GM23338 (cell line): ENCODE data around the gene PRKACA. TPM values are rescaled to one million over a fixed set of nuclear protein-coding genes. Genes with fewer than 3 reads are reported as not detected.

Source experiments
- ATAC-seq: fragments of 200-7000 bp; cut with Tn5 transposase; 3 replicates; pipeline ENCODE4 v1.9.1; 2020
- DNase-seq: peaks from one replicate; pipeline ENCODE4 v3.0.0-alpha.2; 2015; ENCODE audit warnings: low spot score
- H2AFZ ChIP-seq: fragments of 200-600 bp; sonication (generic); 2 replicates; pipeline ENCODE4 v1.8.0; 2016; ENCODE audit warnings: antibody characterized with exemption, mild to moderate bottlenecking, moderate library complexity
- H3F3A ChIP-seq: fragments of 200-600 bp; sonication (generic); replicated peaks from 2 replicates; pipeline ENCODE4 v1.8.0; 2017; ENCODE audit warnings: antibody characterized with exemption, mixed run types, low read depth
- H3K27ac ChIP-seq: fragments of 200-600 bp; sonication (generic); 2 replicates; pipeline ENCODE4 v1.6.1; 2016; ENCODE audit warnings: low read depth
- H3K27me3 ChIP-seq: fragments of 200-600 bp; sonication (generic); 2 replicates; pipeline ENCODE4 v1.8.0; 2016; ENCODE audit warnings: mild to moderate bottlenecking, mixed run types, moderate library complexity; ENCODE audit not compliant: insufficient read depth
- H3K36me3 ChIP-seq: fragments of 200-600 bp; sonication (generic); 2 replicates; pipeline ENCODE4 v1.8.0; 2016; ENCODE audit warnings: mild to moderate bottlenecking; ENCODE audit not compliant: insufficient read depth
- H3K4me1 ChIP-seq: fragments of 200-600 bp; sonication (generic); 2 replicates; pipeline ENCODE4 v1.8.0; 2016; ENCODE audit warnings: mild to moderate bottlenecking, moderate library complexity; ENCODE audit not compliant: insufficient read depth
- H3K4me2 ChIP-seq: fragments of 200-600 bp; sonication (generic); 2 replicates; pipeline ENCODE4 v1.7.1; 2017; ENCODE audit warnings: mixed run types
- H3K4me3 ChIP-seq: fragments of 200-600 bp; sonication (generic); 2 replicates; pipeline ENCODE4 v1.6.1; 2016; ENCODE audit warnings: mixed run types
- H3K79me2 ChIP-seq: fragments of 200-600 bp; sonication (generic); replicated peaks from 2 replicates; pipeline ENCODE4 v1.8.0; 2017; ENCODE audit warnings: mild to moderate bottlenecking; ENCODE audit not compliant: insufficient read depth
- H3K9me2 ChIP-seq: fragments of 200-600 bp; sonication (generic); 2 replicates; pipeline ENCODE4 v1.8.0; 2017; ENCODE audit not compliant: insufficient read depth
- H4K20me1 ChIP-seq: fragments of 200-600 bp; sonication (generic); replicated peaks from 2 replicates; pipeline ENCODE4 v1.8.0; 2017; ENCODE audit warnings: mild to moderate bottlenecking; ENCODE audit not compliant: insufficient read depth
- H3K27ac Mint-ChIP-seq: 2 replicates; pipeline ENCODE4 v1.8.0; 2020; ENCODE audit warnings: inconsistent platforms, mild to moderate bottlenecking, moderate library complexity, mixed read lengths
- H3K27me3 Mint-ChIP-seq: 3 replicates; pipeline ENCODE4 v1.8.0; 2022; ENCODE audit warnings: low read depth, mild to moderate bottlenecking, moderate library complexity, mixed read lengths, inconsistent platforms; ENCODE audit not compliant: insufficient read depth, poor library complexity
- H3K36me3 Mint-ChIP-seq: 3 replicates; pipeline ENCODE4 v1.8.0; 2021; ENCODE audit warnings: low read depth, mild to moderate bottlenecking, inconsistent platforms, moderate library complexity, mixed read lengths
- H3K4me1 Mint-ChIP-seq: 3 replicates; pipeline ENCODE4 v1.8.0; 2020; ENCODE audit warnings: mild to moderate bottlenecking, inconsistent platforms, mixed read lengths
- H3K4me3 Mint-ChIP-seq: 3 replicates; pipeline ENCODE4 v1.8.0; 2021; ENCODE audit warnings: moderate library complexity, mild to moderate bottlenecking, inconsistent platforms, mixed read lengths
- H3K9me3 Mint-ChIP-seq: 3 replicates; pipeline ENCODE4 v1.8.0; 2020; ENCODE audit warnings: moderate library complexity, mild to moderate bottlenecking, inconsistent platforms, mixed read lengths
- CREB1 ChIP-seq: fragments of 250-450 bp; sonication (Bioruptor Pico); IDR thresholded peaks from 2 replicates; pipeline ENCODE4 v1.5.0; 2020; ENCODE audit warnings: low read depth, mild to moderate bottlenecking, moderate library complexity
- ETS1 ChIP-seq: IDR thresholded peaks from 2 replicates; pipeline ENCODE4 v1.6.1; 2016; ENCODE audit warnings: antibody characterized with exemption
- EZH2 ChIP-seq: fragments of 200-600 bp; sonication (generic); IDR thresholded peaks from one replicate; pipeline ENCODE4 v1.8.0; 2017; ENCODE audit warnings: antibody characterized with exemption, mild to moderate bottlenecking, low read depth; ENCODE audit not compliant: unreplicated experiment
- EZH2phosphoT487 ChIP-seq: fragments of 200-600 bp; sonication (generic); IDR thresholded peaks from one replicate; pipeline ENCODE4 v1.8.1; 2018; ENCODE audit warnings: antibody characterized with exemption; ENCODE audit not compliant: unreplicated experiment
- JUNB ChIP-seq: IDR thresholded peaks from one replicate; pipeline ENCODE4 v1.6.1; 2016; ENCODE audit warnings: antibody characterized with exemption; ENCODE audit not compliant: unreplicated experiment
- NANOG ChIP-seq: IDR thresholded peaks from 2 replicates; pipeline ENCODE4 v1.6.1; 2016; ENCODE audit warnings: antibody characterized with exemption, borderline replicate concordance
- POLR2AphosphoS5 ChIP-seq: IDR thresholded peaks from 2 replicates; pipeline ENCODE4 v1.6.1; 2016; ENCODE audit warnings: antibody characterized with exemption, low read depth
- REST ChIP-seq: IDR thresholded peaks from one replicate; pipeline ENCODE4 v1.6.1; 2018; ENCODE audit warnings: antibody characterized with exemption; ENCODE audit not compliant: unreplicated experiment
- STAT1 ChIP-seq: IDR thresholded peaks from one replicate; pipeline ENCODE4 v1.6.1; 2016; ENCODE audit warnings: antibody characterized with exemption; ENCODE audit not compliant: unreplicated experiment
- ZNF114 ChIP-seq: fragments of 250-450 bp; sonication (Bioruptor Pico); IDR thresholded peaks from 2 replicates; pipeline ENCODE4 v1.5.0; 2020; ENCODE audit warnings: mild to moderate bottlenecking, moderate library complexity
- ZNF331 ChIP-seq: fragments of 250-450 bp; sonication (Bioruptor Pico); IDR thresholded peaks from 2 replicates; pipeline ENCODE4 v1.5.0; 2020; ENCODE audit warnings: low read depth, mild to moderate bottlenecking, moderate library complexity
- polyA plus RNA-seq: library from polyadenylated mRNA; unstranded; fragments of >200 nt; fragmentation: Nextera tagmentation; extraction: Ambion mirVana; gene quantifications from 2 replicates; pipeline ENCODE4 v1.2.1, GENCODE V29; 2016
- total RNA-seq: library from RNA; depleted of rRNA; stranded (reverse); fragments of >200 nt; shearing (Covaris generic); gene quantifications from 2 replicates; pipeline ENCODE4 v1.2.3, GENCODE V29; 2014
- TF ChIP-seq, protein P1 (sequence below), 2 experiments: fragments of 200-600 bp in 1 of 2; sonication (generic) in 1 of 2; conservative IDR thresholded peaks; 2 replicates each; pipeline versions ENCODE4 v1.5.1 to v1.6.1; 2016 to 2017; ENCODE audit warnings: antibody characterized with exemption in 2 of 2, low read depth in 2 of 2, mild to moderate bottlenecking in 2 of 2, moderate library complexity in 1 of 2
- TF ChIP-seq, protein P2 (sequence below): fragments of 250-450 bp; sonication (Bioruptor Pico); IDR thresholded peaks from 2 replicates; pipeline ENCODE4 v1.5.0; 2020; ENCODE audit warnings: mild to moderate bottlenecking, moderate library complexity

The PRKACA gene
- total and polyA plus RNA-seq, 2 experiments from 2014 or later, result 13.0 to 31.3 TPM

- no peak for ATAC-seq
- H3K4me3 Mint-ChIP-seq, result no peak overlapping the region
- H2AFZ ChIP-seq, result no peak overlapping the region
- peaks cover 6% of the 10 kb centered on the region for H4K20me1 ChIP-seq
- H3F3A ChIP-seq, result peaks cover 16% of the 10 kb centered on the region; the same call in 1 of the 2 replicates
- no peak overlapping the region; the same call in none of the 2 replicates for H3K27ac ChIP-seq
- H3K36me3 Mint-ChIP-seq, result peaks cover 34% of the 10 kb centered on the region
- H3K27me3 ChIP-seq, result no peaks in the 10 kb centered on the region
- H3K4me1 Mint-ChIP-seq, result peaks cover 25% of the 10 kb centered on the region
- peaks cover 6% of the 10 kb centered on the region; the same call in 1 of the 2 replicates for H3K36me3 ChIP-seq
- H3K4me1 ChIP-seq, result peaks cover 26% of the 10 kb centered on the region; the same call in 1 of the 2 replicates
- TF ChIP-seq EZH2phosphoT487 (no peak), REST (no peak), ETS1 (no peak), ZNF114 (CRISPR knock-in tag) (no peak), STAT1 (no peak), JUNB (no peak), ZNF331 (CRISPR knock-in tag) (no peak), POLR2AphosphoS5 (no peak), NANOG (no peak), CREB1 (CRISPR knock-in tag) (no peak), EZH2 (no peak)
- TF ChIP-seq, protein P1, sequence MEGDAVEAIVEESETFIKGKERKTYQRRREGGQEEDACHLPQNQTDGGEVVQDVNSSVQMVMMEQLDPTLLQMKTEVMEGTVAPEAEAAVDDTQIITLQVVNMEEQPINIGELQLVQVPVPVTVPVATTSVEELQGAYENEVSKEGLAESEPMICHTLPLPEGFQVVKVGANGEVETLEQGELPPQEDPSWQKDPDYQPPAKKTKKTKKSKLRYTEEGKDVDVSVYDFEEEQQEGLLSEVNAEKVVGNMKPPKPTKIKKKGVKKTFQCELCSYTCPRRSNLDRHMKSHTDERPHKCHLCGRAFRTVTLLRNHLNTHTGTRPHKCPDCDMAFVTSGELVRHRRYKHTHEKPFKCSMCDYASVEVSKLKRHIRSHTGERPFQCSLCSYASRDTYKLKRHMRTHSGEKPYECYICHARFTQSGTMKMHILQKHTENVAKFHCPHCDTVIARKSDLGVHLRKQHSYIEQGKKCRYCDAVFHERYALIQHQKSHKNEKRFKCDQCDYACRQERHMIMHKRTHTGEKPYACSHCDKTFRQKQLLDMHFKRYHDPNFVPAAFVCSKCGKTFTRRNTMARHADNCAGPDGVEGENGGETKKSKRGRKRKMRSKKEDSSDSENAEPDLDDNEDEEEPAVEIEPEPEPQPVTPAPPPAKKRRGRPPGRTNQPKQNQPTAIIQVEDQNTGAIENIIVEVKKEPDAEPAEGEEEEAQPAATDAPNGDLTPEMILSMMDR (conservative IDR thresholded peaks at IDR 0.05; ENCODE audit: low read depth in 2 of 2), result no peak
- TF ChIP-seq, protein P2, sequence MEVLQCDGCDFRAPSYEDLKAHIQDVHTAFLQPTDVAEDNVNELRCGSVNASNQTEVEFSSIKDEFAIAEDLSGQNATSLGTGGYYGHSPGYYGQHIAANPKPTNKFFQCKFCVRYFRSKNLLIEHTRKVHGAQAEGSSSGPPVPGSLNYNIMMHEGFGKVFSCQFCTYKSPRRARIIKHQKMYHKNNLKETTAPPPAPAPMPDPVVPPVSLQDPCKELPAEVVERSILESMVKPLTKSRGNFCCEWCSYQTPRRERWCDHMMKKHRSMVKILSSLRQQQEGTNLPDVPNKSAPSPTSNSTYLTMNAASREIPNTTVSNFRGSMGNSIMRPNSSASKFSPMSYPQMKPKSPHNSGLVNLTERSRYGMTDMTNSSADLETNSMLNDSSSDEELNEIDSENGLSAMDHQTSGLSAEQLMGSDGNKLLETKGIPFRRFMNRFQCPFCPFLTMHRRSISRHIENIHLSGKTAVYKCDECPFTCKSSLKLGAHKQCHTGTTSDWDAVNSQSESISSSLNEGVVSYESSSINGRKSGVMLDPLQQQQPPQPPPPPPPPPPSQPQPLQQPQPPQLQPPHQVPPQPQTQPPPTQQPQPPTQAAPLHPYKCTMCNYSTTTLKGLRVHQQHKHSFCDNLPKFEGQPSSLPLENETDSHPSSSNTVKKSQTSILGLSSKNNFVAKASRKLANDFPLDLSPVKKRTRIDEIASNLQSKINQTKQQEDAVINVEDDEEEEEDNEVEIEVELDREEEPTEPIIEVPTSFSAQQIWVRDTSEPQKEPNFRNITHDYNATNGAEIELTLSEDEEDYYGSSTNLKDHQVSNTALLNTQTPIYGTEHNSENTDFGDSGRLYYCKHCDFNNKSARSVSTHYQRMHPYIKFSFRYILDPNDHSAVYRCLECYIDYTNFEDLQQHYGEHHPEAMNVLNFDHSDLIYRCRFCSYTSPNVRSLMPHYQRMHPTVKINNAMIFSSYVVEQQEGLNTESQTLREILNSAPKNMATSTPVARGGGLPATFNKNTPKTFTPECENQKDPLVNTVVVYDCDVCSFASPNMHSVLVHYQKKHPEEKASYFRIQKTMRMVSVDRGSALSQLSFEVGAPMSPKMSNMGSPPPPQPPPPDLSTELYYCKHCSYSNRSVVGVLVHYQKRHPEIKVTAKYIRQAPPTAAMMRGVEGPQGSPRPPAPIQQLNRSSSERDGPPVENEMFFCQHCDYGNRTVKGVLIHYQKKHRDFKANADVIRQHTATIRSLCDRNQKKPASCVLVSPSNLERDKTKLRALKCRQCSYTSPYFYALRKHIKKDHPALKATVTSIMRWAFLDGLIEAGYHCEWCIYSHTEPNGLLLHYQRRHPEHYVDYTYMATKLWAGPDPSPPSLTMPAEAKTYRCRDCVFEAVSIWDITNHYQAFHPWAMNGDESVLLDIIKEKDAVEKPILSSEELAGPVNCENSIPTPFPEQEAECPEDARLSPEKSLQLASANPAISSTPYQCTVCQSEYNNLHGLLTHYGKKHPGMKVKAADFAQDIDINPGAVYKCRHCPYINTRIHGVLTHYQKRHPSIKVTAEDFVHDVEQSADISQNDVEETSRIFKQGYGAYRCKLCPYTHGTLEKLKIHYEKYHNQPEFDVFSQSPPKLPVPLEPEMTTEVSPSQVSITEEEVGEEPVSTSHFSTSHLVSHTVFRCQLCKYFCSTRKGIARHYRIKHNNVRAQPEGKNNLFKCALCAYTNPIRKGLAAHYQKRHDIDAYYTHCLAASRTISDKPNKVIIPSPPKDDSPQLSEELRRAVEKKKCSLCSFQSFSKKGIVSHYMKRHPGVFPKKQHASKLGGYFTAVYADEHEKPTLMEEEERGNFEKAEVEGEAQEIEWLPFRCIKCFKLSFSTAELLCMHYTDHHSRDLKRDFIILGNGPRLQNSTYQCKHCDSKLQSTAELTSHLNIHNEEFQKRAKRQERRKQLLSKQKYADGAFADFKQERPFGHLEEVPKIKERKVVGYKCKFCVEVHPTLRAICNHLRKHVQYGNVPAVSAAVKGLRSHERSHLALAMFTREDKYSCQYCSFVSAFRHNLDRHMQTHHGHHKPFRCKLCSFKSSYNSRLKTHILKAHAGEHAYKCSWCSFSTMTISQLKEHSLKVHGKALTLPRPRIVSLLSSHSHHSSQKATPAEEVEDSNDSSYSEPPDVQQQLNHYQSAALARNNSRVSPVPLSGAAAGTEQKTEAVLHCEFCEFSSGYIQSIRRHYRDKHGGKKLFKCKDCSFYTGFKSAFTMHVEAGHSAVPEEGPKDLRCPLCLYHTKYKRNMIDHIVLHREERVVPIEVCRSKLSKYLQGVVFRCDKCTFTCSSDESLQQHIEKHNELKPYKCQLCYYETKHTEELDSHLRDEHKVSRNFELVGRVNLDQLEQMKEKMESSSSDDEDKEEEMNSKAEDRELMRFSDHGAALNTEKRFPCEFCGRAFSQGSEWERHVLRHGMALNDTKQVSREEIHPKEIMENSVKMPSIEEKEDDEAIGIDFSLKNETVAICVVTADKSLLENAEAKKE (CRISPR knock-in tag), result no peak
- H3K9me2 ChIP-seq, result no peaks in the 10 kb centered on the region
- no peaks in the 10 kb centered on the region for H3K79me2 ChIP-seq
- no peak for DNase-seq
- no peak overlapping the region for H3K27ac Mint-ChIP-seq
- H3K27me3 Mint-ChIP-seq, result peaks cover 24% of the 10 kb centered on the region
- H3K9me3 Mint-ChIP-seq, result peaks cover 3% of the 10 kb centered on the region; the same call in 1 of the 3 replicates
- H3K4me3 ChIP-seq, result no peak overlapping the region
- H3K4me2 ChIP-seq, result no peak overlapping the region
These were observed 33.5 kb upstream of the PRKACA start for GRCh38 chr19:14150770-14151661.
